ENCODE results near the gene SCD. TPM values are rescaled to one million over a fixed set of nuclear protein-coding genes. Genes with fewer than 3 reads are reported as not detected.

SCD gene
- total RNA-seq, 1 donor from 2014 or later: 428 TPM

GRCh38 chr10:100342627-100342972 is 4.4 kb upstream of the SCD start:
- peaks cover 8% of the 10 kb centered on the region for H3K27me3 Mint-ChIP-seq (ENCODE audit: low read depth, unreplicated experiment)
- no peak overlapping the region for H3K27ac Mint-ChIP-seq (ENCODE audit: unreplicated experiment)
- peaks cover 18% of the 10 kb centered on the region for H3K4me1 Mint-ChIP-seq (ENCODE audit: low read depth, unreplicated experiment)
- peaks cover 13% of the 10 kb centered on the region for H3K4me1 ChIP-seq (ENCODE audit: insufficient read depth, low read length)
- no peak for TF ChIP-seq EZH2 (IDR thresholded peaks at IDR 0.05; ENCODE audit: insufficient read depth, low read length)
- TF ChIP-seq, protein P1, sequence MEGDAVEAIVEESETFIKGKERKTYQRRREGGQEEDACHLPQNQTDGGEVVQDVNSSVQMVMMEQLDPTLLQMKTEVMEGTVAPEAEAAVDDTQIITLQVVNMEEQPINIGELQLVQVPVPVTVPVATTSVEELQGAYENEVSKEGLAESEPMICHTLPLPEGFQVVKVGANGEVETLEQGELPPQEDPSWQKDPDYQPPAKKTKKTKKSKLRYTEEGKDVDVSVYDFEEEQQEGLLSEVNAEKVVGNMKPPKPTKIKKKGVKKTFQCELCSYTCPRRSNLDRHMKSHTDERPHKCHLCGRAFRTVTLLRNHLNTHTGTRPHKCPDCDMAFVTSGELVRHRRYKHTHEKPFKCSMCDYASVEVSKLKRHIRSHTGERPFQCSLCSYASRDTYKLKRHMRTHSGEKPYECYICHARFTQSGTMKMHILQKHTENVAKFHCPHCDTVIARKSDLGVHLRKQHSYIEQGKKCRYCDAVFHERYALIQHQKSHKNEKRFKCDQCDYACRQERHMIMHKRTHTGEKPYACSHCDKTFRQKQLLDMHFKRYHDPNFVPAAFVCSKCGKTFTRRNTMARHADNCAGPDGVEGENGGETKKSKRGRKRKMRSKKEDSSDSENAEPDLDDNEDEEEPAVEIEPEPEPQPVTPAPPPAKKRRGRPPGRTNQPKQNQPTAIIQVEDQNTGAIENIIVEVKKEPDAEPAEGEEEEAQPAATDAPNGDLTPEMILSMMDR (IDR thresholded peaks at IDR 0.05; ENCODE audit: insufficient read depth, low read depth, low read length): no peak
- H3K27ac ChIP-seq (ENCODE audit: low read depth, low read length): no peak overlapping the region
- H3K9ac ChIP-seq (ENCODE audit: low read length): no peak overlapping the region
- peaks cover 3% of the 10 kb centered on the region for H4K20me1 ChIP-seq (ENCODE audit: insufficient read depth, low read length)
- peaks cover 9% of the 10 kb centered on the region for H3K79me2 ChIP-seq (ENCODE audit: insufficient read depth, low read length)
- DNase-seq (ENCODE audit: low read depth): no peak
- no peaks in the 10 kb centered on the region for H3K36me3 Mint-ChIP-seq (ENCODE audit: low read depth, unreplicated experiment)
- H3K4me2 ChIP-seq (ENCODE audit: low read length): no peak overlapping the region
- peak overlapping the region; percentile 35 for H2AFZ ChIP-seq (ENCODE audit: low read depth, low read length)
- no peak for FAIRE-seq
- no peak overlapping the region for H3K4me3 Mint-ChIP-seq (ENCODE audit: unreplicated experiment)
- no peaks in the 10 kb centered on the region for H3K36me3 ChIP-seq (ENCODE audit: insufficient read depth, low read length)
- no peaks in the 10 kb centered on the region for H3K9me3 Mint-ChIP-seq (ENCODE audit: unreplicated experiment)
- H3K4me3 ChIP-seq (ENCODE audit: insufficient read depth, low read depth, low read length): no peak overlapping the region
- H3K27me3 ChIP-seq (ENCODE audit: insufficient read depth, low read length): no peaks in the 10 kb centered on the region
- no peaks in the 10 kb centered on the region for H3K9me3 ChIP-seq (ENCODE audit: insufficient read depth, low read depth, low read length)

DNA sequence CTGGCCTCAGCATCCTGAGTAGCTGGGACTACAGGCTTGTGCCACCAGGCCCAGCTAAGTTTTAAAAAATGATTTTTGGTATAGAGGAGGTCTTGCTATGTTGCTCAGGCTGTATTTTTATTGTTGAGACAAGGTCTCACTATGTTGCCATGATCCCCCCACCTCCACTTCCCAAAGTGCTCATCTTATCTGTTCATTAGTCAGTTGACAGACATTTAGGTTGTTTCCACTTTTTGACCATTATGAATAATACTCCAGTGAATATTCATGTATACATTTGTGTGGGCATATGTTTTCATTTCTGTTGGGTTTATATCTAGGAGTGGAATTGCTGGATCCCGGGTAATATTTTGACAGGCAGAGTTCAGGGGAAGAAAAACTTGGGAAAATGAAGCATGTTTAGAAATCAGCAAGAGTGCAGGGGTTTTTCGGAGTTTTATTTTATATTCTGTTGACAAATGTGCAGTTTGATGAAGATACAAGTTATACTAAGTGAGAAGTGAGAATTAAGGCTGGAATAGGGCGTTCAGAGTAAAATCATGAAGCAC is 2.7 kb upstream of the SCD start:
- TF ChIP-seq, protein P1 (IDR thresholded peaks at IDR 0.05; ENCODE audit: insufficient read depth, low read depth, low read length): no peak
- TF ChIP-seq EZH2 (IDR thresholded peaks at IDR 0.05; ENCODE audit: insufficient read depth, low read length): no peak
- Mint-ChIP-seq H3K4me1 (ENCODE audit: low read depth, unreplicated experiment) (peaks cover 28% of the 10 kb centered on the region), H3K36me3 (ENCODE audit: low read depth, unreplicated experiment) (peaks cover 9% of the 10 kb centered on the region), H3K27ac (ENCODE audit: unreplicated experiment) (no peak overlapping the region), H3K27me3 (ENCODE audit: low read depth, unreplicated experiment) (peaks cover 5% of the 10 kb centered on the region), H3K4me3 (ENCODE audit: unreplicated experiment) (no peak overlapping the region), H3K9me3 (ENCODE audit: unreplicated experiment) (no peaks in the 10 kb centered on the region)
- H3K9ac ChIP-seq (ENCODE audit: low read length): no peak overlapping the region
- no peak overlapping the region for H2AFZ ChIP-seq (ENCODE audit: low read depth, low read length)
- peaks cover 27% of the 10 kb centered on the region for H3K79me2 ChIP-seq (ENCODE audit: insufficient read depth, low read length)
- peaks cover 2% of the 10 kb centered on the region for H3K36me3 ChIP-seq (ENCODE audit: insufficient read depth, low read length)
- peaks cover 21% of the 10 kb centered on the region for H4K20me1 ChIP-seq (ENCODE audit: insufficient read depth, low read length)
- H3K27me3 ChIP-seq (ENCODE audit: insufficient read depth, low read length): no peaks in the 10 kb centered on the region
- no peak overlapping the region for H3K4me2 ChIP-seq (ENCODE audit: low read length)
- H3K9me3 ChIP-seq (ENCODE audit: insufficient read depth, low read depth, low read length): no peaks in the 10 kb centered on the region
- no peak overlapping the region for H3K4me3 ChIP-seq (ENCODE audit: insufficient read depth, low read depth, low read length)
- DNase-seq (ENCODE audit: low read depth) (no peak), FAIRE-seq (no peak)
- H3K4me1 ChIP-seq (ENCODE audit: insufficient read depth, low read length): peaks cover 24% of the 10 kb centered on the region
- H3K27ac ChIP-seq (ENCODE audit: low read depth, low read length): no peak overlapping the region

GRCh38 chr10:100345570-100346330 is 1.3 kb upstream of the SCD start:
- Mint-ChIP-seq H3K36me3 (ENCODE audit: low read depth, unreplicated experiment) (peaks cover 21% of the 10 kb centered on the region), H3K27me3 (ENCODE audit: low read depth, unreplicated experiment) (no peaks in the 10 kb centered on the region), H3K9me3 (ENCODE audit: unreplicated experiment) (no peaks in the 10 kb centered on the region), H3K4me3 (ENCODE audit: unreplicated experiment) (peak overlapping the region; percentile 79), H3K27ac (ENCODE audit: unreplicated experiment) (peak overlapping the region; percentile 44), H3K4me1 (ENCODE audit: low read depth, unreplicated experiment) (peaks cover 41% of the 10 kb centered on the region)
- Histone ChIP-seq H2AFZ (ENCODE audit: low read depth, low read length) (no peak overlapping the region), H3K36me3 (ENCODE audit: insufficient read depth, low read length) (peaks cover 17% of the 10 kb centered on the region), H3K9me3 (ENCODE audit: insufficient read depth, low read depth, low read length) (no peaks in the 10 kb centered on the region), H3K27me3 (ENCODE audit: insufficient read depth, low read length) (no peaks in the 10 kb centered on the region), H4K20me1 (ENCODE audit: insufficient read depth, low read length) (peaks cover 35% of the 10 kb centered on the region), H3K4me3 (ENCODE audit: insufficient read depth, low read depth, low read length) (peak overlapping the region; percentile 97), H3K79me2 (ENCODE audit: insufficient read depth, low read length) (peaks cover 41% of the 10 kb centered on the region), H3K27ac (ENCODE audit: low read depth, low read length) (peak overlapping the region; percentile 64), H3K4me2 (ENCODE audit: low read length) (peak overlapping the region; percentile 85), H3K4me1 (ENCODE audit: insufficient read depth, low read length) (peaks cover 38% of the 10 kb centered on the region), H3K9ac (ENCODE audit: low read length) (peak overlapping the region; percentile 91)
- no peak for FAIRE-seq
- peak; percentile 77 for DNase-seq (ENCODE audit: low read depth)
- TF ChIP-seq EZH2 (IDR thresholded peaks at IDR 0.05; ENCODE audit: insufficient read depth, low read length): no peak
- TF ChIP-seq, protein P1 (IDR thresholded peaks at IDR 0.05; ENCODE audit: insufficient read depth, low read depth, low read length): no peak
